GM21423 (cell line): ENCODE results near the gene FBXO44.
"Not testable (repeated sequence)": the region's sequence is repeated elsewhere in the genome, so short reads cannot be mapped to it uniquely, and the experiment has no call there.

Source experiments
- ATAC-seq: cut with Tn5 transposase; IDR thresholded peaks from one replicate; pipeline ENCODE4 v1.9.1; 2021; ENCODE audit warnings: mild to moderate bottlenecking, moderate library complexity; ENCODE audit not compliant: unreplicated experiment

FBXO44 gene

GRCh38 chr1:11654137-11654938 is at the start of gene FBXO44, which contains the start of gene FBXO2:
Gene FBXO44 (plus strand): TSS chr1:11654877. CDS start chr1:11655836, 959 bp downstream.
Gene FBXO2 (minus strand): TSS chr1:11654429. CDS start chr1:11654340, 89 bp downstream.
- no peak for ATAC-seq

DNA sequence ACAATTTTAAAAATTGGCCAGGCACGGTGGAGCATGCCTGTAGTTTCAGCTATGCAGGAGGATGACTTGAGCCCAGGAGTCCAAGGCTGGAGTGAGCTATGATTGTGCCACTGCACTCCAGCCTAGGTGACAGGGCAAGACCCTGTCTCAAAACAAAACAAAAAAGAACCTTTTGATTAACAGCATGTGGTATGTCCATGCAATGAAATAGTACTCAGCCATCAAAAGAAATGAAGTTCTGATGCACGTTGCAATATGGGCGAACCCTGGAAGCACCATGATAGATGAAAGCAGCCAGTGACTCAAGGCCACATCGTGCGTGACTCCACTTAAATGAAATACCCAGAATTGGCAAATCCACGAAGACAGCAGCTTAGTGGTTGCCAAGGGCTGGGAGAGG is 47.9 kb upstream of the FBXO44 start:
- no peak for ATAC-seq

DNA sequence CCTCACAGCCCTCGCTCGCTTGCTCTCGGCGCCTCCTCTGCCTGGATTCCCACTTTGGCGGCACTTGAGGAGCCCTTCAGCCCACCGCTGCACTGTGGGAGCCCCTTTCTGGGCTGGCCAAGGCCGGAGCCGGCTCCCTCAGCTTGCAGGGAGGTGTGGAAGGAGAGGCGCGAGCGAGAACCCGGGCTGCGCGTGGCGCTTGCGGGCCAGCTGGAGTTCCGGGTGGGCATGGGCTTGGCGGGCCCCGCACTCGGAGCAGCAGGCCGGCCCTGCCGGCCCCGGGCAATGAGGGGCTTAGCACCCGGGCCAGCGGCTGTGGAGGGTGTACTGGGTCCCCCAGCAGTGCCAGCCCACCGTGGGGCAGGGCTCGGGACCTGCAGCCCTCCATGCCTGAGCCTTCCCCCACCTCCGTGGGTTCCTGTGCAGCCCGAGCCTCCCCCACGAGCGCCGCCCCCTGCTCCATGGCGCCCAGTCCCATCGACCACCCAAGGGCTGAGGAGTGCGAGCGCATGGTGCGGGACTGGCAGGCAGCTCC is 46.0 kb upstream of the FBXO44 start:
- ATAC-seq: not testable (repeated sequence)

DNA sequence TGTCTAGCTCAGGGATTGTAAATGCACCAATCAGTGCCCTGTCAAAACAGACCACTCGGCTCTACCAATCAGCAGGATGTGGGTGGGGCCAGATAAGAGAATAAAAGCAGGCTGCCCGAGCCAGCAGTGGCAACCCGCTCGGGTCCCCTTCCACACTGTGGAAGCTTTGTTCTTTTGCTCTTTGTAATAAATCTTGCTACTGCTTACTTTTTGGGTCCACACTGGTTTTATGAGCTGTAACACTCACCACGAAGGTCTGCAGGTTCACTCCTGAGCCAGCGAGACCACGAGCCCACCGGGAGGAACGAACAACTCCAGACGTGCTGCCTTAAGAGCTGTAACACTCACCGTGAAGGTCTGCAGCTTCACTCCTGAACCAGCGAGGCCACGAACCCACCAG is 45.3 kb upstream of the FBXO44 start:
- not testable (repeated sequence) for ATAC-seq

DNA sequence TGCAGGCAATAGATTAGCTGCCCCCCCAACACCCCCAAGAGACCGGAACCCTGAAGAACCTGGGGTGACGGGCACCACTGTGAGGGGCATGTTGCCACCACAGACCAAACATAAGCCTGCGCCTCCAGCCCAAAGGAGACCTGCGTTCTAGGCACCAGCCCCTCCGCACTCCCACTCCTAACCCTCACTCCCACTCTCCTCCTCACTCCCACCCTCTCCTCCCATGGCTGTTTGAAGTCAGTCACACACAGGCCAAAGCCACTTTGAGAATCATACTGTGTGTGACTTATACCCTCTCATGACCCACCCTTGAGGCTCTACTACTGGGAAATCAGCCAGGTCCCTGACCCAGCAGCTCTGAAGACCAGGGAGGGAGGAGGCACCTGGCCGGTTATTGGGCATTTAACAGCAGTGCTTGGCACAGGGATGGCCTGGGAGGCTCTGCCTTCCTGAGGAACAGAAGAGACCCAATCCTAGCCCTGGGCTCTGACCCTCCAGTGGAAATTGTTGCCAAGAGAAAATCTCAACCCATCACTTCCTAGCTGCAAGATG is 44.0 kb upstream of the FBXO44 start:
- no peak for ATAC-seq

DNA sequence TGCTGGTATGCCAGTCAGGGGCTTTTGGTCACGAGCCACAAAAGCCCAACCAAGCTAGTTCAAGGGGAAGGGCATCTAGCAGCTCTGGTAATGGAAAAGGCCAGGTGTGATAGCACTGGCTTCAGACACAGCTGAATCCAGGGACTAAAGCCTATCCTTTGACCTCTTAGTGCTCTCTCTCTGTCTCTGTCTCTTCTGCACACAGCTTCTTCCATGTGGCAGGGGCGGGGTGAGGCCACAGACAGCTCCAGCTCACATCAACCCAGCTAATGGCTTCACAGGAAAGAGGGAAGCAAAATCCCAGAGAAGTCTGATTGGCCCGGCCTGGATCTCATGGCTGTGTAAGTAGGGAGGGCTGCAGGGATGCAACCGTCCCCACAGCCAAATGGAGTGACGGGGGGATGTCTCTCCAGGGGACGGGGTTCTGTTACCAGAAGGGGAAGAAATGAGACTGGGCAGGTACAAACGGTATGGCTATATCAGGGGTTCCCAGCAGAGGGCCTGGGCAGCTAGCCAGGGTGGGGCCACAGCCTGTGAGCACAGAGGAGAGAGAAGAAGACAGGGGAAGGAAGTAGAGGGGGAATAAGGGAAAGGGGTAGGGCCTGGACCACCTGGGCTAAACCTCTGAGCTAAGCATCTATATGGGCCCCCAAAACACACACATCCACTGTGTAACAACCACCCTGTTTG is 42.9 kb upstream of the FBXO44 start:
- no peak for ATAC-seq

DNA sequence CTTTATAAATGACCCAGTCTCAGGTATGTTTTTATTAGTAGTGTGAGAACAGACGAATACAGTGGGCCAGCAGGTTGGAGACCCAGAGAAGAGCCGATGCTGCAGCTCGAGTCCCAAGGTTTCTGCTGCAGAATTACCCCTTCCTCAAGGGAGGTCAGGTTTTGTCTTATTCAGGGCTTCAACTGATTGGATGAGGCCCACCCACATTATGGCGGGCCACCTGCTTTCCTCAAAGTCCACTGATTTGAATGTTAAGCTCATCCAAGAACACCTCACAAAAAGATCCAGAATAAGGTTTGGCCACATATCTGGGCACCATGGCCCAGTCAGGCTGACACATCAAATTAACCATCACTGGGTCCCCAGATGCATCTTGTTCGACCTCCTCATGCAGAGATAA is 41.3 kb upstream of the FBXO44 start:
- ATAC-seq: no peak

GRCh38 chr1:11615090-11615489 is 39.6 kb upstream of the FBXO44 start:
- no peak for ATAC-seq

DNA sequence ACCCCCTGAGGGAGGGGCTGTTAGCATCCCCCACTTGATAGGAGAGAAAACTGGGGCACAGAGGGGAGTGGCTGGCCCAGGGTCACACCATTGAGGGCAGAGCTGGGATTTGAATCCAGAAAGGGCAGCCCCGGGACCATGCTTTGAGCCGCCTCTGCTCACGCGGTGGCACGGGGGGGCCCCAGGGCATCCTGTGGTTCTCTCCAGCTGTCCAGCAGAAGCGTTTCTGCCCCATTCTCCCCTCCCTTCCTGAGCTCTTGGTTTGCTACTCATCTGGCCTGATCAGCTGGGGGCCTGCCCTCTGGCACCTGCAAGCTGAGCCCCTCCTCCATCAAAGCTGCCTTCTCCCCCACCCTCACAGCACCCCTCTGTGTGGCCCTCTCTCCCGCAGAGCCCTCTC is 37.9 kb upstream of the FBXO44 start:
- no peak for ATAC-seq

DNA sequence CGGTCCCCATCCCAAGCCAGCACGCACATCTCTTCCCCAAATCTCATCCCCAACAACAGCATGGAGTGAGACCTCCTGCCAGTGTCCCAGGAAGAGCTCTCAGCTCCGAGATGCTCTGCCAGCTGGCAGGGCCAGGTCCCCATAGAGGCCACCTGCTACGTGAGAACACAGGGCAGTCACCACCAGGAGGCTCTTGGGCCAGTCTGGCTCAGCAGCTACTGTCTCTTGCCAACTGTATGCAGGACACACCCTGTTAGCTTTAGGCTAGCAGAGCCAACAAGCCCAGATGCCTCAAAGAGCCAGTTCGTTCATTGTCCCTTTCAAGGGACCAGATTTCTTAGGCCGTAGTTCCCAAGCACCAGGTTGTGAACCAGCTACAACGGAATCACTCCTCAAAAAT is 37.4 kb upstream of the FBXO44 start:
- ATAC-seq: no peak

DNA sequence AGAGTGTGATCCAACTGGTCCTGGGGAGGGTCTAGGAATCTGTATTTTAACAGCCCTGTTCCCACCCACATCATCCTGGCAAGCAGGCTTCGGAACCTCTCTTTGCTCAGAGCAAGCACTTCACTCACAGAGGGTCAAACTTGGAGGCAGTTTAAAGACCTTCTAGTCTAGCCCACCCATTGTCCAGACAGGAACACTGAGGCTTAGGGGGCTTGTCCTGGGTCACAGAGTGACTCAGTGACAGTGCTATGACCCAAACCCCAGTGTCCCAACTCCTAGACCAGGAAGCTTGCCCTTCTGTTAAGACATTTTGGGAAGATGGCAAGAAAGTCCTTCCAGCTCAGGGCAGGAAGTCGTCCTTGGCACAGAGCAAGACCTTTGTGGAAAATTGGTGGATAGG is 36.9 kb upstream of the FBXO44 start:
- ATAC-seq: no peak

- ATAC-seq: no peak
These were observed 34.3 kb upstream of the FBXO44 start for GRCh38 chr1:11620405-11620804.

DNA sequence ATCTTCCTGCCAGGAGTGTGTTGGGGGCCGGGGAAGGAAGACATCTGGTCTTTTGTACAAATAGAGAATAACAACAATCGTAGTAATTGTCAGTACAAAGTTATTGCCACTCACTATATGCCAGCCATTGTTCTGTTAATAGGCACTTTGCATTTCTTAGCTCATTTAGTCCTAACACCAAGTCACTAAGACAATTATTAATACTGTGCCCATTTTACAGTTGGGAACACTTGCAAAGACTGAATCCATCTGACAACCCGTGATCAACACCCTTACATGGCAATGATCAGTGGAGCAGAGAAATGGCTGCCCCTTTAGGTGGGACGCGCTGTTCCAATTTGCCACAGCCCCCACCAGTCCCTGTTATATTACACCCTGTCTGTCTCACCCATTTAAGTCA is 33.8 kb upstream of the FBXO44 start:
- ATAC-seq: no peak

DNA sequence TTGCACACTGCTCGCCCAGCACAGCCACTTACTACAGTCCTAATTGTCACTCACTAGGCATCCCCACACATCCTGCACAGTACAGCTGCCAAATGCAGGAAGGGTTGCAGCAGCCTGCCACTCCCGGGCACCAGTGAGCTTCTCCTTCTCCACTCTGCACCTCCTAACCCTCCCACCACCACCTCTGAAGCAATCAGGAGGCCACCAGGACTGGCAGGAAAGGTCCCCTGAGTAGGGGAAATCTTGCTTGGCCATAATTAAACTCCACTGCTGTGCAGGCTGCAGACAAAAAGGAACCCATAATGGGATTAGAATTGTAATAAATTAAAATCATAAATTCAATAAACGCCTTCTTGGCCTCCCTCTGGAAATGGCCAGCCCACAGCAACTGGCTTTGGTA is 32.3 kb upstream of the FBXO44 start:
- no peak for ATAC-seq

DNA sequence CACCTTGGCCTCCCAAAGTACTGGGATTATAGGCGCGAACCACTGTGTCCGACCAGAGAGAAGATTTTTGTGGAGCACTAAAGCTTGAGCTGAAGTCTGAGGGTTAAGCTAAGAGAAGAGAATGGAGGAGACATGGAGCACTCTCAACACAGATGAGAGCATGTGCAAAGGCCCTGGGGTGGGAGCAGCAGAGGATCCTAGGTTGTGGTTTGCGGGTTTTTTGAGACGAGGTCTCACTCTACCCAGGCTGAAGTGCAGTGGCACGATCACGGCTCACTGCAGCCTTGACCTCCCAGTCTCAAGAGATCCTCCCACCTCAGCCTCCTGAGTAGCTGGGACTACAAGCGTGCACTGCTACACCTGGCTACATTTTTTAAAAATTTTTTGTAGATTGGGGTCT is 31.0 kb upstream of the FBXO44 start:
- no peak for ATAC-seq

GRCh38 chr1:11626551-11626950 is 28.1 kb upstream of the FBXO44 start:
- no peak for ATAC-seq

DNA sequence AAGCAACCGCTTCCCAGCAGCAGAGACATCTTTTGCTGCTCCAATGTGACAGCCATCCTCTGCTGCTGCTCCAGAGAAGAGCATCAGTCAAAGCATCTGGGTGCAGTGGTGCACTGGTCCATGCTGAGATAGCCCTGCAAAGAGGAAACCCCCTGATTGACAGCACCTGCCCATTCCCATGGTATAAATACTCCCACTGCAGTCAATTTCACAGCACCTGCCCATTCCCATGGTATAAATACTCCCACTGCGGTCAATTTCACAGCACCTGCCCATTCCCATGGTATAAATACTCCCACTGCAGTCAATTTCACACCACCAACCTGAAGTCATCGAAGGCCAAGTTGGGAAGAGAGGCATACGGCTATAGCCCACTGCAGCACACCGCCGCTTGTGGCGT is 25.9 kb upstream of the FBXO44 start:
- ATAC-seq: no peak

- no peak for ATAC-seq
These were observed 25.3 kb upstream of the FBXO44 start for GRCh38 chr1:11629184-11630016.

DNA sequence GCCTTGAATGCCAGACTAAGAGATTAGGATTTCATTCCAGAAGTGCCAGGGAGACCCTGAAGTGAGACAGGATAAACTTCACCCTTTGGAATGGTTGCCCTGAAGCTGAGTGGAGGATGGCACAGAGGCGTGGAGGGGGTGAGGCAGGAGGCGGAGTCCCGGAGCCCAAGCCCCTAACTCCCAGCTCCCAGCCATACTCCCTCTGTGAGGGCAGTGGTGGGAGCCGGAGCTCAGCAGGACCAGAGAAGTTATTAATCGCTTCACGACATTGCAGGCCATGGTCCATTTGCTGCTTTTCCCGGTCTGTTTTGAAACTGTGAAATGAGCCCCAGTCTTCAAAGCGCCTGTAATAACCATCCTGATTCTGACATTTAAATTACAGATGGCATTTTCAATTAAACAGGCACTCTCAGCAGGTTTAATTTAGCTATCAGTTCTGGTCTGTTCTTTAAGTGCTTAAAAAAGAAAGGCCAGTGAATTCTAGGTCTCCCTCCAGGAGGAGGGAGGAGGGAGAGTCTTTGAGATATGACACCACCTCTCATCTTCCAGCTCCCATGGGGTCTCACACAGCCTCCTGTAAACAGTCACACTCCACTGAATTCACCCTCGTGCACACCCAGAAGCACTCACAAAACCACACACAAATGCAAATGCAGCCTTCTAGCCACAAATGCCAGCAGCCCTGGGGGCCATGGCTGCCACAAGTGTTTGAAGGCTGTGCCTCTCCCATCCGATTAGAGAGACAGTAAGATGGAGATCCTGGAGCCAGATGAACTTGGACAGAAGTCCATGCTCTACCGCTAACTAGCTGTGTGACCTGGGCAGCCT is 20.1 kb upstream of the FBXO44 start:
- ATAC-seq: no peak

DNA sequence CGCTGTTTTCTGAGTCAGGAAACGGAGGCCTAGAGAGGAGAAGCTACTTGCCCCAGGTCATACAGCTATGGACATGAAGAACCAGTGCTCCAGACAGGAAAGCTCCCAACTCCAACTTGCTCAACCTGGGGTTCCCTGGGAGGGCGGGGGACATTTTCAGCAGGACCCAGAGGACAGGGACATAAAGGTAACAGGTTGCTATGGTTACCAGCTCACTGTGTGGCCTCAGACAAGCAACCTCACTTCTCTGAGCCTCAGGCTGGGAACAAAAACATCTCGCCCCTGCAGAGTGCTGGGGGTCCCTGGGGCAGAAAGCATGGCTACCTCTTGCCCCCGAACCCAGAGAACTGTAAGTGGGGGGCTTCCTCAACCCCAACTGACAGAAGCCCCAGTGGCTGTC is 16.6 kb upstream of the FBXO44 start:
- ATAC-seq: no peak
